IMR-90 (cell line): ENCODE results near the gene GABRA6. TPM values are rescaled to one million over a fixed set of nuclear protein-coding genes. Genes with fewer than 3 reads are reported as not detected.

Experiments
- ATAC-seq: fragments of 200-7000 bp; cut with Tn5 transposase; 2 replicates; pipeline ENCODE4 v1.9.1; 2020; ENCODE audit warnings: low read depth, mild to moderate bottlenecking, moderate library complexity
- BruUV-seq: library from RNA; stranded (reverse); fragments of 400-500 nt; replicated peaks from 2 replicates; lab custom pipeline; 2021; lab: Mats Ljungman, UMichigan
- CTCF ChIA-PET: fragments of 300-600 bp; formaldehyde crosslinking; extraction: SDS; loops from one replicate; lab custom pipeline; 2021; ENCODE audit warnings: antibody characterized with exemption; lab: Yijun Ruan, JAX
- POLR2A ChIA-PET: fragments of 300-600 bp; sonication (Branson Sonifier 250); formaldehyde crosslinking; loops from one replicate; lab custom pipeline; 2022; ENCODE audit warnings: antibody characterized with exemption; ENCODE audit not compliant: unreplicated experiment; lab: Charles Lee
- DNase-seq: peaks from one replicate; pipeline ENCODE4 v3.0.0; 2013
- H2AFZ ChIP-seq: replicated peaks from 2 replicates; pipeline ENCODE3; 2013; ENCODE audit warnings: low read length, mild to moderate bottlenecking; ENCODE audit not compliant: poor library complexity
- H2AK5ac ChIP-seq: 2 replicates; pipeline ENCODE4 v1.6.1; 2013; ENCODE audit warnings: low read depth, low read length, inconsistent platforms
- H2AK9ac ChIP-seq: replicated peaks from 2 replicates; pipeline ENCODE3; 2013; ENCODE audit warnings: mild to moderate bottlenecking, low read depth, low read length, moderate library complexity; ENCODE audit not compliant: poor library complexity
- H2BK120ac ChIP-seq: 2 replicates; pipeline ENCODE4 v1.6.1; 2013; ENCODE audit warnings: low read depth, low read length, inconsistent platforms
- H2BK15ac ChIP-seq: 3 replicates; pipeline ENCODE4 v1.6.1; 2013; ENCODE audit warnings: low read depth, low read length, inconsistent platforms
- H2BK20ac ChIP-seq: 2 replicates; pipeline ENCODE4 v1.6.1; 2013; ENCODE audit warnings: low read depth, mild to moderate bottlenecking, inconsistent platforms, low read length, moderate library complexity
- H2BK5ac ChIP-seq: 2 replicates; pipeline ENCODE4 v1.6.1; 2013; ENCODE audit warnings: mild to moderate bottlenecking, low read depth, low read length, inconsistent platforms; ENCODE audit not compliant: poor library complexity, severe bottlenecking
- H3K14ac ChIP-seq: replicated peaks from 2 replicates; pipeline ENCODE4 v1.6.1; 2013; ENCODE audit warnings: low read depth, low read length, inconsistent platforms
- H3K18ac ChIP-seq: 2 replicates; pipeline ENCODE4 v1.6.1; 2013; ENCODE audit warnings: low read depth, low read length, control low read depth
- H3K23ac ChIP-seq: 2 replicates; pipeline ENCODE4 v1.6.1; 2013; ENCODE audit warnings: low read depth, low read length, inconsistent platforms
- H3K27ac ChIP-seq: 2 replicates; pipeline ENCODE4 v1.5.1; 2013; ENCODE audit warnings: mild to moderate bottlenecking, control low read depth, low read length; ENCODE audit not compliant: insufficient read depth
- H3K27me3 ChIP-seq: 2 replicates; pipeline ENCODE4 v1.6.1; 2013; ENCODE audit warnings: low read length; ENCODE audit not compliant: control insufficient read depth, insufficient read depth
- H3K36me3 ChIP-seq: 2 replicates; pipeline ENCODE4 v1.6.1; 2013; ENCODE audit warnings: low read length, mixed read lengths; ENCODE audit not compliant: control insufficient read depth, insufficient read depth
- H3K4ac ChIP-seq: 2 replicates; pipeline ENCODE4 v1.6.1; 2013; ENCODE audit warnings: low read depth, low read length, inconsistent platforms
- H3K4me1 ChIP-seq: 2 replicates; pipeline ENCODE4 v1.6.1; 2013; ENCODE audit warnings: low read length, mixed read lengths; ENCODE audit not compliant: control insufficient read depth, insufficient read depth
- H3K4me2 ChIP-seq: 2 replicates; pipeline ENCODE4 v1.6.1; 2013; ENCODE audit warnings: low read depth, mild to moderate bottlenecking, control low read depth, low read length, moderate library complexity
- H3K4me3 ChIP-seq: 2 replicates; pipeline ENCODE4 v1.5.1; 2013; ENCODE audit warnings: low read depth, mild to moderate bottlenecking, control low read depth, low read length, moderate library complexity; ENCODE audit not compliant: insufficient read depth
- H3K56ac ChIP-seq: 2 replicates; pipeline ENCODE4 v1.6.1; 2013; ENCODE audit warnings: low read length, inconsistent platforms; ENCODE audit not compliant: insufficient read depth; ENCODE audit errors: extremely low read depth
- H3K79me1 ChIP-seq, 2 experiments: 2 replicates each; pipeline ENCODE4 v1.6.1; 2013; ENCODE audit warnings: low read length in 2 of 2, inconsistent platforms in 1 of 2, low read depth in 1 of 2
- H3K9ac ChIP-seq: 2 replicates; pipeline ENCODE4 v1.6.1; 2013; ENCODE audit warnings: low read depth, low read length, control low read depth
- H3K9me1 ChIP-seq: 2 replicates; pipeline ENCODE4 v1.6.1; 2013; ENCODE audit warnings: low read length, inconsistent platforms; ENCODE audit not compliant: insufficient read depth
- H3K9me3 ChIP-seq: 2 replicates; pipeline ENCODE4 v1.6.1; 2013; ENCODE audit warnings: low read length; ENCODE audit not compliant: control insufficient read depth, insufficient read depth
- H4K20me1 ChIP-seq: 2 replicates; pipeline ENCODE4 v1.6.1; 2013; ENCODE audit warnings: low read length, inconsistent platforms; ENCODE audit not compliant: insufficient read depth
- H4K5ac ChIP-seq: 2 replicates; pipeline ENCODE4 v1.6.1; 2013; ENCODE audit warnings: mild to moderate bottlenecking, low read depth, low read length, control low read depth
- H4K8ac ChIP-seq, 2 experiments: 2 replicates each; pipeline ENCODE4 v1.6.1; 2013; ENCODE audit warnings: low read depth in 2 of 2, low read length in 2 of 2, control low read depth in 1 of 2, inconsistent platforms in 1 of 2
- H4K91ac ChIP-seq: 2 replicates; pipeline ENCODE4 v1.6.1; 2013; ENCODE audit warnings: low read depth, low read length, inconsistent platforms; ENCODE audit not compliant: insufficient read depth
- CEBPB ChIP-seq: IDR thresholded peaks from 2 replicates; pipeline ENCODE4 v1.6.1; 2012; ENCODE audit warnings: low read depth, low read length, improper control_type of control experiment
- CHD1 ChIP-seq: IDR thresholded peaks from 2 replicates; pipeline ENCODE4 v1.6.1; 2012; ENCODE audit warnings: low read depth, low read length, improper control_type of control experiment
- ELK1 ChIP-seq: fragments of 150-350 bp; IDR thresholded peaks from 2 replicates; pipeline ENCODE4 v1.6.1; 2016; ENCODE audit warnings: low read depth, mild to moderate bottlenecking, low read length, moderate library complexity, borderline replicate concordance
- FOS ChIP-seq: fragments of 150-350 bp; IDR thresholded peaks from 2 replicates; pipeline ENCODE4 v1.6.1; 2016; ENCODE audit warnings: low read depth, low read length
- MAFK ChIP-seq: IDR thresholded peaks from 2 replicates; pipeline ENCODE4 v1.6.1; 2012; ENCODE audit warnings: low read depth, low read length, improper control_type of control experiment
- MAZ ChIP-seq: IDR thresholded peaks from 2 replicates; pipeline ENCODE4 v1.6.1; 2012; ENCODE audit warnings: low read depth, mild to moderate bottlenecking, low read length, improper control_type of control experiment, moderate library complexity, borderline replicate concordance
- MXI1 ChIP-seq: IDR thresholded peaks from 2 replicates; pipeline ENCODE4 v1.6.1; 2012; ENCODE audit warnings: low read depth, mild to moderate bottlenecking, low read length, moderate library complexity, borderline replicate concordance
- NFE2L2 ChIP-seq: fragments of 150-350 bp; IDR thresholded peaks from 2 replicates; pipeline ENCODE4 v1.6.1; 2016; ENCODE audit warnings: low read depth, mild to moderate bottlenecking, low read length
- POLR2A ChIP-seq: IDR thresholded peaks from 2 replicates; pipeline ENCODE4 v1.6.1; 2012; ENCODE audit warnings: mild to moderate bottlenecking, low read depth, low read length
- RCOR1 ChIP-seq: IDR thresholded peaks from 2 replicates; pipeline ENCODE4 v1.6.1; 2012; ENCODE audit warnings: mild to moderate bottlenecking, low read length, improper control_type of control experiment; ENCODE audit not compliant: insufficient replicate concordance
- RFX5 ChIP-seq: IDR thresholded peaks from 2 replicates; pipeline ENCODE4 v1.8.0; 2012; ENCODE audit warnings: low read depth, mild to moderate bottlenecking, low read length, moderate library complexity
- SMC3 ChIP-seq: fragments of 150-350 bp; IDR thresholded peaks from 2 replicates; pipeline ENCODE4 v1.6.1; 2016; ENCODE audit warnings: low read depth, mild to moderate bottlenecking, antibody characterized with exemption, low read length, moderate library complexity
- WGBS, 2 experiments: methylation state at CpG; one replicate each; pipeline versions ENCODE4 v1.1.5 to v1.1.7; 2013; ENCODE audit warnings: missing lambda C conversion rate in 2 of 2; ENCODE audit not compliant: insufficient read length in 1 of 2; ENCODE audit errors: extremely low coverage in 2 of 2; 5-methylcytosine and 5-hydroxymethylcytosine counted together
- dilution Hi-C: fragments of 300-500 bp; cut with HindIII; formaldehyde crosslinking; loops from one replicate; pipeline ENCODE4 v1.14.3; 2018; ENCODE audit warnings: low sequenced_read_pairs; ENCODE audit not compliant: unreplicated experiment
- in situ Hi-C: fragments of 300-500 bp; cut with MboI; formaldehyde crosslinking; loops from 3 replicates; pipeline ENCODE4 v1.14.3; 2019; ENCODE audit warnings: low sequenced_read_pairs, inconsistent platforms, mixed read lengths
- intact Hi-C: fragments of 100-400 bp; cut with micrococcal nuclease; formaldehyde crosslinking; loops from 2 replicates; pipeline ENCODE4 v1.10.0; 2022
- polyA plus RNA-seq, 3 experiments: library from polyadenylated mRNA; depleted of rRNA; stranded (reverse); fragments of >200 nt; gene quantifications; 2 replicates each; pipeline ENCODE4 v1.2.3, GENCODE V29; 2012; ENCODE audit warnings: low replicate concordance in 1 of 3
- total RNA-seq: library from RNA; depleted of rRNA; stranded (reverse); fragments of >200 nt; gene quantifications from 2 replicates; pipeline ENCODE4 v1.2.3, GENCODE V29; 2012
- TF ChIP-seq, protein P1 (sequence below): conservative IDR thresholded peaks from 2 replicates; pipeline ENCODE4 v1.5.1; 2012; ENCODE audit warnings: mild to moderate bottlenecking, low read depth, low read length, improper control_type of control experiment

Gene GABRA6
- total and polyA plus RNA-seq, 2 of the 4 experiments (the other 2 are of a cell fraction) = not detected

DNA sequence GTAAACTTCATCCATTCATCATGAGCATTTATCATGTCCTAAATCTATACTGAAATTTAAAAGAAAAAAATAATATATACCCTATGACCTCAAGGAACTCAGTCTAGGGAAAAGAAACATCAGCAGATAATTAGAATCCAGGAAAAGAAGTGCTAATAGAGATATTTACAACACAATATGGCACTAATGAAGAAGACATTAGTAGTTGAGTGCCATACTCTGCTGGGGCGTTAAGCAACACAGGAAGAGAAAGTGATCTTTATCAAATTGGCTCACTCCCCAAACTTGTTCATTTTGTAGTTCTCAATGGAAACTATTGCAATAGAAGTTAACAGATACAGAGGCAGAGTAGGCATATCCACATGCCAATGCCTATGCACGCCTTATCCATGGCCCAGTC, 27.5 kb downstream of the GABRA6 start:
- no peak overlapping the region for H3K27ac ChIP-seq
- dilution Hi-C loops = no loop called here
- no peaks in the 10 kb centered on the region for H3K36me3 ChIP-seq
- H2AFZ ChIP-seq = no peak overlapping the region
- intact Hi-C loops = no loop called here
- no peaks in the 10 kb centered on the region for H3K9me3 ChIP-seq
- no peak overlapping the region for H2BK15ac ChIP-seq
- in situ Hi-C loops = no loop called here
- H3K4me1 ChIP-seq = no peaks in the 10 kb centered on the region
- DNase-seq (no peak), ATAC-seq (no peak)
- no peak overlapping the region for H3K23ac ChIP-seq
- H3K9ac ChIP-seq = no peak overlapping the region
- H2AK9ac ChIP-seq = no peak overlapping the region
- no peak overlapping the region for H3K4ac ChIP-seq
- no peak overlapping the region for H4K91ac ChIP-seq
- no peak overlapping the region for H3K4me2 ChIP-seq
- no peak overlapping the region for H2BK20ac ChIP-seq
- ChIA-PET CTCF (no interaction called here), POLR2A (no interaction called here)
- H4K5ac ChIP-seq = no peak overlapping the region
- H3K27me3 ChIP-seq = no peaks in the 10 kb centered on the region
- TF ChIP-seq RCOR1 = no peak
- TF ChIP-seq CHD1 = no peak
- TF ChIP-seq MXI1 = no peak
- no peak for TF ChIP-seq FOS
- TF ChIP-seq RFX5 = no peak
- no peak for TF ChIP-seq CEBPB
- TF ChIP-seq MAFK = no peak
- TF ChIP-seq SMC3 = no peak
- TF ChIP-seq NFE2L2 = no peak
- no peak for TF ChIP-seq MAZ
- TF ChIP-seq POLR2A = no peak
- TF ChIP-seq, protein P1, sequence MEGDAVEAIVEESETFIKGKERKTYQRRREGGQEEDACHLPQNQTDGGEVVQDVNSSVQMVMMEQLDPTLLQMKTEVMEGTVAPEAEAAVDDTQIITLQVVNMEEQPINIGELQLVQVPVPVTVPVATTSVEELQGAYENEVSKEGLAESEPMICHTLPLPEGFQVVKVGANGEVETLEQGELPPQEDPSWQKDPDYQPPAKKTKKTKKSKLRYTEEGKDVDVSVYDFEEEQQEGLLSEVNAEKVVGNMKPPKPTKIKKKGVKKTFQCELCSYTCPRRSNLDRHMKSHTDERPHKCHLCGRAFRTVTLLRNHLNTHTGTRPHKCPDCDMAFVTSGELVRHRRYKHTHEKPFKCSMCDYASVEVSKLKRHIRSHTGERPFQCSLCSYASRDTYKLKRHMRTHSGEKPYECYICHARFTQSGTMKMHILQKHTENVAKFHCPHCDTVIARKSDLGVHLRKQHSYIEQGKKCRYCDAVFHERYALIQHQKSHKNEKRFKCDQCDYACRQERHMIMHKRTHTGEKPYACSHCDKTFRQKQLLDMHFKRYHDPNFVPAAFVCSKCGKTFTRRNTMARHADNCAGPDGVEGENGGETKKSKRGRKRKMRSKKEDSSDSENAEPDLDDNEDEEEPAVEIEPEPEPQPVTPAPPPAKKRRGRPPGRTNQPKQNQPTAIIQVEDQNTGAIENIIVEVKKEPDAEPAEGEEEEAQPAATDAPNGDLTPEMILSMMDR = no peak
- no peak for TF ChIP-seq ELK1
- H2BK5ac ChIP-seq = no peak overlapping the region
- H3K18ac ChIP-seq = no peak overlapping the region
- H2BK120ac ChIP-seq = no peak overlapping the region
- no peak overlapping the region for H3K14ac ChIP-seq
- no peak overlapping the region for H2AK5ac ChIP-seq
- H3K79me1 ChIP-seq = no peaks in the 10 kb centered on the region
- H4K20me1 ChIP-seq = no peaks in the 10 kb centered on the region
- WGBS, 2 experiments = no CpG with 5 or more reads among the region's 2 CpGs
- no peak overlapping the region for H3K56ac ChIP-seq
- no TSS peak for BruUV-seq
- no peak overlapping the region for H3K4me3 ChIP-seq
- H4K8ac ChIP-seq = no peak overlapping the region
- H3K9me1 ChIP-seq = no peaks in the 10 kb centered on the region
